HCT116 (cell line): Measurements from ENCODE around the gene TBKBP1.

Experiments used
- CTCF ChIP-seq, 3 experiments: fragments of 200-600 bp in 1 of 3; sonication (generic) in 1 of 3; IDR thresholded peaks in 2 of 3; conservative IDR thresholded peaks in 1 of 3; 2 replicates each; pipeline ENCODE4 v1.5.1; 2012 to 2017; ENCODE audit warnings: low read depth in 2 of 3, low read length in 2 of 3, antibody characterized with exemption in 1 of 3, borderline replicate concordance in 1 of 3, control low read depth in 1 of 3, mild to moderate bottlenecking in 1 of 3, mixed read lengths in 1 of 3, mixed run types in 1 of 3, moderate library complexity in 1 of 3; ENCODE audit not compliant: insufficient read depth in 1 of 3
- FOSL1 ChIP-seq: IDR thresholded peaks from 2 replicates; pipeline ENCODE4 v1.6.1; 2012; ENCODE audit warnings: low read depth
- POLR2A ChIP-seq: IDR thresholded peaks from 2 replicates; pipeline ENCODE4 v1.7.0; 2011; ENCODE audit warnings: borderline replicate concordance; ENCODE audit not compliant: insufficient read depth, insufficient read length; ENCODE audit errors: extremely low read depth
- POLR2AphosphoS5 ChIP-seq: IDR thresholded peaks from 2 replicates; pipeline ENCODE4 v1.6.1; 2011; ENCODE audit warnings: mild to moderate bottlenecking, low read depth, low read length, moderate library complexity
- REST ChIP-seq: IDR thresholded peaks from 2 replicates; pipeline ENCODE4 v1.6.1; 2012; ENCODE audit warnings: low read depth

GRCh38 chr17:47687328-47687690 lies 6.7 kb upstream of the TBKBP1 start:
- TF ChIP-seq FOSL1 (no peak), REST (no peak), CTCF (IDR thresholded peaks at IDR 0.05 in 2 of 3, conservative IDR thresholded peaks at IDR 0.05 in 1 of 3; ENCODE audit: borderline replicate concordance in 1 of 3, insufficient read depth in 1 of 3, low read depth in 2 of 3, low read length in 2 of 3) (no peak), POLR2AphosphoS5 (no peak), POLR2A (no peak)
